Kidney (tissue), 14 donors: ENCODE results near the gene PXDC1. TPM values are rescaled to one million over a fixed set of nuclear protein-coding genes. Genes with fewer than 3 reads are reported as not detected.

Experiments
- DNase-seq, 5 donors: peaks; one replicate each; pipeline ENCODE4 v3.0.0-alpha.2; 2013 to 2020
- FAIRE-seq: peaks from 2 replicates; lab custom pipeline; 2012; peaks lifted over from hg19 to GRCh38; lab: Jason Lieb, UNC
- H3K27ac ChIP-seq, 2 donors: one replicate each; pipeline ENCODE4 v1.7.0; 2013; ENCODE audit warnings: low read depth in 2 of 2, low read length in 2 of 2, inconsistent platforms in 1 of 2
- H3K27me3 ChIP-seq: one replicate; pipeline ENCODE4 v1.7.1; 2013; ENCODE audit warnings: low read length, inconsistent platforms; ENCODE audit not compliant: control insufficient read depth, insufficient read depth
- H3K36me3 ChIP-seq, 3 donors: one replicate each; pipeline versions ENCODE4 v1.7.0 to v1.7.1; 2013; ENCODE audit warnings: low read length in 3 of 3, control low read depth in 1 of 3, inconsistent platforms in 1 of 3; ENCODE audit not compliant: insufficient read depth in 3 of 3, control insufficient read depth in 2 of 3
- H3K4me1 ChIP-seq, 3 donors: one replicate each; pipeline versions ENCODE4 v1.7.0 to v1.7.1; 2013; ENCODE audit warnings: low read length in 3 of 3, inconsistent platforms in 1 of 3, low read depth in 1 of 3; ENCODE audit not compliant: control insufficient read depth in 2 of 3, insufficient read depth in 2 of 3
- H3K4me3 ChIP-seq, 3 donors: one replicate each; pipeline versions ENCODE4 v1.7.0 to v1.8.1; 2013; ENCODE audit warnings: low read length in 3 of 3, control low read depth in 1 of 3, inconsistent platforms in 1 of 3
- H3K9ac ChIP-seq, 3 donors: one replicate each; pipeline versions ENCODE4 v1.7.0 to v1.7.1; 2013; ENCODE audit warnings: low read length in 3 of 3, control low read depth in 1 of 3, inconsistent platforms in 1 of 3
- H3K9me3 ChIP-seq, 3 donors: one replicate each; pipeline versions ENCODE4 v1.7.0 to v1.7.1; 2013; ENCODE audit warnings: low read length in 3 of 3, control low read depth in 1 of 3, inconsistent platforms in 1 of 3; ENCODE audit not compliant: control insufficient read depth in 2 of 3, insufficient read depth in 1 of 3
- intact Hi-C: fragments of 100-400 bp; cut with DNase I; formaldehyde crosslinking; loops from one replicate; pipeline ENCODE4 v1.11.1; 2022
- polyA plus RNA-seq: library from polyadenylated mRNA; stranded (reverse); fragments of 350-450 nt; fragmentation: Illumina TruSeq; extraction: RNeasy Lipid Tissue Mini Kit (QIAGEN cat#74804); gene quantifications from one replicate; pipeline ENCODE4 v1.2.3, GENCODE V29; 2014; ENCODE audit warnings: low read depth, low replicate concordance; ENCODE audit not compliant: insufficient read depth
- total RNA-seq: library from RNA; stranded (reverse); fragmentation: NEBNext Ultra II Directional; extraction: Animal tissue kit (Norgen Biotek cat#: 25700); gene quantifications from one replicate; pipeline ENCODE4 v1.2.1, GENCODE V29; 2021
- TF ChIP-seq, protein P1 (sequence below): IDR thresholded peaks from 3 replicates; pipeline ENCODE4 v1.5.1; 2012; ENCODE audit warnings: mild to moderate bottlenecking, moderate library complexity, borderline replicate concordance; ENCODE audit not compliant: insufficient read depth; ENCODE audit errors: extremely low read depth
- donor health status: control.
- donor health status: control.
- donor health status: control.
- donor health status: control.
- donor health status: control.
- donor health status: DM: yes; HTN: yes; CAD: no.
- donor health status: Normal renal cell carcinoma (clear cell type).

PXDC1 gene
- total and polyA plus RNA-seq, 2 donors from 2014 or later = 28.9 to 35.0 TPM

DNA sequence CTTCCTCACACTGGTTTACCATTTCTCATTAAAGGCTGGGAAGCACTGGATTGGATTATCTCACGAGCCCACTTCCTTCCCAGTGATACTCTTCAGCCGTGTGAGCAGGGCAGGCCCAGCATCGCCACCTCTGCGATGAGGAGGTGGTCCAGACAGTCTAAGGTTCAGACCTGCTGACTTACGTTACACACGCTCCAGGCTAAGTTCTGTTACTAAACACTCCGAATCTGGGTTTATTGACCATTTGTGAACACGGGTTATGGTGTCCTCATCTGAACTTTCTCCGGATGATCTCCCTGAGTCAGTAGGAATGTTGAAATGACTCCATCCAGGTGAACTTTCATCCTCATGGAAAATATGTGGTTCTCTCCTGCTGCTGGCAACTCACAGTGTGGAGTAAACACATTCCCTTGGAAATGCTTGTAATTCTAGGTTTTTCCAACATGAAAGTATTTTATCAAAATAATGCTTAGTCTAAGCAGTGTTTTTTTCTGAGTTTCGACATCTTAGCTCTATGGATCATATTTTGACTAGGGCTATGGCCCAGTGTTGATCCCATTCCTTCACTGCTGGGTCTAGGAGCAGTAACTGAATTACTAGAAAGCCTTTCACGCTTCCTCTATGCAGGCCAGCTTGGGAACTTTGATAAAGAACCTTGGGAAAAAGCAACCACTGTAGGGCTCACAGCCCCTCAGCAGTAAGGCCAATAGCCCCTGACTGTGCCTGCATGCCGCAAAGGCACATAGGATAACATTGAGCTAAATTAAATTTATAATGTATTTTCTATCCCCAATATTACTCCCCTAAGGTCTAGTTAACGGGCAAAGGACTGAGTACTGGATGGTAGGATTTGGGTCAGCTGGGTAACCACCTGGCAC is 37.7 kb upstream of the PXDC1 start:
- no peaks in the 10 kb centered on the region for H3K36me3 ChIP-seq
- H3K9me3 ChIP-seq = no peaks in the 10 kb centered on the region
- H3K27me3 ChIP-seq = no peaks in the 10 kb centered on the region
- DNase-seq = no peak
- H3K4me1 ChIP-seq = peaks cover 0 to 16% (median 8%) of the 10 kb centered on the region in 3 donors
- intact Hi-C loops = no loop called here
- H3K4me3 ChIP-seq = peak overlapping the region in 1 of 3 donors; percentile 1
- FAIRE-seq = no peak
- peak overlapping the region in 1 of 3 donors; percentile 65 for H3K9ac ChIP-seq
- TF ChIP-seq, protein P1, sequence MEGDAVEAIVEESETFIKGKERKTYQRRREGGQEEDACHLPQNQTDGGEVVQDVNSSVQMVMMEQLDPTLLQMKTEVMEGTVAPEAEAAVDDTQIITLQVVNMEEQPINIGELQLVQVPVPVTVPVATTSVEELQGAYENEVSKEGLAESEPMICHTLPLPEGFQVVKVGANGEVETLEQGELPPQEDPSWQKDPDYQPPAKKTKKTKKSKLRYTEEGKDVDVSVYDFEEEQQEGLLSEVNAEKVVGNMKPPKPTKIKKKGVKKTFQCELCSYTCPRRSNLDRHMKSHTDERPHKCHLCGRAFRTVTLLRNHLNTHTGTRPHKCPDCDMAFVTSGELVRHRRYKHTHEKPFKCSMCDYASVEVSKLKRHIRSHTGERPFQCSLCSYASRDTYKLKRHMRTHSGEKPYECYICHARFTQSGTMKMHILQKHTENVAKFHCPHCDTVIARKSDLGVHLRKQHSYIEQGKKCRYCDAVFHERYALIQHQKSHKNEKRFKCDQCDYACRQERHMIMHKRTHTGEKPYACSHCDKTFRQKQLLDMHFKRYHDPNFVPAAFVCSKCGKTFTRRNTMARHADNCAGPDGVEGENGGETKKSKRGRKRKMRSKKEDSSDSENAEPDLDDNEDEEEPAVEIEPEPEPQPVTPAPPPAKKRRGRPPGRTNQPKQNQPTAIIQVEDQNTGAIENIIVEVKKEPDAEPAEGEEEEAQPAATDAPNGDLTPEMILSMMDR = no peak
- peak overlapping the region; percentile 92 for H3K27ac ChIP-seq

DNA sequence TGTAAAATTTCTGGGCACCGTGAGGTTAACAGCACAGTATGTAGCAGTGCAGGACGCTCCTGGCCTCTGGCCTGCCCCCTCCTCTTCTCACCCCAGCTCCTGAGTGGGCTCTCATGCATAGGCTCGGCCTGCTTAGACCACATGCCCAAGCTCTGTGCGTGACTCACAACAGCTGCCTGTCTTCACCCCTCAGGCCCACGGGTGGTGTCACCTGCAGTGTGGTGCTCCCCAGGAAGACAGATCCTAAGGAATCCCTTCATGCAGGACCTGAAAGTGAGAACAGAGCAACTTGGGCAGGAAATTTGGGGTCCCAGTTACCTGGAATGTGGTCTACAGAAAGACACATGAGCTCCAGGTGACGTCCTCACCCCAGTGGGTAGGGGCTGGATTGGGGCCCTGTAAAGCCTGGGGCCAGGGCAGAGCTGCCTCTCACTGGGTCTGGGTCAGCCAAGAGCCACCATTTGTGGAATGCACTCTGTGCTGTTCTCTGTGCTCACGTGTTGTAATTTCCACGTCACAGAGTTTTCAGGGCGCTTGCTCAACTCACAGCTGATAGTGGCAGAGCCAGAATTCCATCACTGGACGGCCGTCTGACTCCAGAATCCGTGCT is 37.0 kb upstream of the PXDC1 start:
- H3K9ac ChIP-seq = peak overlapping the region in 1 of 3 donors; percentile 9
- intact Hi-C loops = no loop called here
- no peaks in the 10 kb centered on the region for H3K36me3 ChIP-seq
- FAIRE-seq = no peak
- no peak for DNase-seq
- H3K4me1 ChIP-seq = peaks cover 0 to 16% (median 8%) of the 10 kb centered on the region in 3 donors
- H3K4me3 ChIP-seq = peak overlapping the region in 1 of 3 donors; percentile 1
- TF ChIP-seq, protein P1 = no peak
- H3K27me3 ChIP-seq = no peaks in the 10 kb centered on the region
- H3K27ac ChIP-seq = peak overlapping the region; percentile 89 to 92
- H3K9me3 ChIP-seq = no peaks in the 10 kb centered on the region

DNA sequence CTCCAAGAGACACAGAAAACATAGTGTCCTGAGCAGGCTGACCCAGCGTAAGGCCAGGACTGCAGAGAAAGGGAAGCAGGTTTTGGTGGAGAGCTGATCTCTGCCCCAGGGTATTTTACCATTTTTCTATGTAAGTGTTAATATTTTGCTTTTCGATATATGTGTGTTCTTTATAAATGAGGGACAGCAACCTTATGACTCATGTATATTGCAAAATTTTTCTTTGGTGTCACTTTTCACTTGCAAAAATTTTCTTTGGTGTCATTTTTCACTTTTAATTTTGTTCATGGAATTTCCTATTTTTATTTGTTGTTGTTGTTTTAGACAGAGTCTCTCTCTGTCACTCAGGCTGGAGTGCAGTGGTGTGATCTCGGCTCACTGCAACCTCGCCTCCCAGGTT is 34.6 kb upstream of the PXDC1 start:
- no peak for FAIRE-seq

More for the DNA sequence above, 34.6 kb upstream of the PXDC1 start:
- H3K9ac ChIP-seq = no peak overlapping the region
- no peaks in the 10 kb centered on the region for H3K9me3 ChIP-seq
- intact Hi-C loops = no loop called here
- TF ChIP-seq, protein P1 = no peak
- H3K27me3 ChIP-seq = no peaks in the 10 kb centered on the region
- H3K4me3 ChIP-seq = no peak overlapping the region
- H3K4me1 ChIP-seq = peaks cover 0 to 16% (median 8%) of the 10 kb centered on the region in 3 donors
- no peak for DNase-seq
- no peaks in the 10 kb centered on the region for H3K36me3 ChIP-seq
- no peak overlapping the region for H3K27ac ChIP-seq
